Right atrium auricular region (tissue), 2 donors: Measurements from ENCODE around the gene CROCC2. TPM values are rescaled to one million over a fixed set of nuclear protein-coding genes. Genes with fewer than 3 reads are reported as not detected.
A peak's percentile ranks its signal among the peaks of the same experiment; 100 is the strongest.

Experiments
- DNase-seq: peaks from one replicate; pipeline ENCODE4 v3.0.0-alpha.2; 2019; ENCODE audit warnings: low spot score
- H3K27ac ChIP-seq, 2 donors: fragments of 200-600 bp; sonication (generic); 1 replicate in 1 of 2; 2 replicates in 1 of 2; pipeline ENCODE4 v1.5.1; 2016 to 2019
- H3K27me3 ChIP-seq, 2 donors: fragments of 200-600 bp; sonication (generic); one replicate each; pipeline versions ENCODE4 v1.5.1 to v1.6.0; 2017 to 2019
- H3K36me3 ChIP-seq: fragments of 200-600 bp; sonication (generic); one replicate; pipeline ENCODE4 v1.5.1; 2016
- H3K4me1 ChIP-seq, 2 donors: fragments of 200-600 bp; sonication (generic); one replicate each; pipeline versions ENCODE4 v1.5.1 to v1.6.0; 2017 to 2019
- H3K4me3 ChIP-seq, 2 donors: fragments of 200-600 bp; sonication (generic); 1 replicate in 1 of 2; 2 replicates in 1 of 2; pipeline ENCODE4 v1.5.1; 2017 to 2019; ENCODE audit warnings: mild to moderate bottlenecking in 1 of 2, moderate library complexity in 1 of 2
- H3K9me3 ChIP-seq, 2 donors: fragments of 200-600 bp; sonication (generic); one replicate each; pipeline ENCODE4 v1.5.1; 2019
- total RNA-seq, 2 donors: library from RNA; depleted of rRNA; stranded (reverse); fragments of >200 nt; gene quantifications; one replicate each; pipeline ENCODE4 v1.1.0, GENCODE V29; 2016
- TF ChIP-seq, protein P1 (sequence below), 2 donors: fragments of 200-600 bp; sonication (generic); IDR thresholded peaks; one replicate each; pipeline ENCODE4 v1.5.1; 2019; ENCODE audit warnings: antibody characterized with exemption in 2 of 2

CROCC2 gene
- total RNA-seq, 2 donors from 2014 or later: not detected

DNA sequence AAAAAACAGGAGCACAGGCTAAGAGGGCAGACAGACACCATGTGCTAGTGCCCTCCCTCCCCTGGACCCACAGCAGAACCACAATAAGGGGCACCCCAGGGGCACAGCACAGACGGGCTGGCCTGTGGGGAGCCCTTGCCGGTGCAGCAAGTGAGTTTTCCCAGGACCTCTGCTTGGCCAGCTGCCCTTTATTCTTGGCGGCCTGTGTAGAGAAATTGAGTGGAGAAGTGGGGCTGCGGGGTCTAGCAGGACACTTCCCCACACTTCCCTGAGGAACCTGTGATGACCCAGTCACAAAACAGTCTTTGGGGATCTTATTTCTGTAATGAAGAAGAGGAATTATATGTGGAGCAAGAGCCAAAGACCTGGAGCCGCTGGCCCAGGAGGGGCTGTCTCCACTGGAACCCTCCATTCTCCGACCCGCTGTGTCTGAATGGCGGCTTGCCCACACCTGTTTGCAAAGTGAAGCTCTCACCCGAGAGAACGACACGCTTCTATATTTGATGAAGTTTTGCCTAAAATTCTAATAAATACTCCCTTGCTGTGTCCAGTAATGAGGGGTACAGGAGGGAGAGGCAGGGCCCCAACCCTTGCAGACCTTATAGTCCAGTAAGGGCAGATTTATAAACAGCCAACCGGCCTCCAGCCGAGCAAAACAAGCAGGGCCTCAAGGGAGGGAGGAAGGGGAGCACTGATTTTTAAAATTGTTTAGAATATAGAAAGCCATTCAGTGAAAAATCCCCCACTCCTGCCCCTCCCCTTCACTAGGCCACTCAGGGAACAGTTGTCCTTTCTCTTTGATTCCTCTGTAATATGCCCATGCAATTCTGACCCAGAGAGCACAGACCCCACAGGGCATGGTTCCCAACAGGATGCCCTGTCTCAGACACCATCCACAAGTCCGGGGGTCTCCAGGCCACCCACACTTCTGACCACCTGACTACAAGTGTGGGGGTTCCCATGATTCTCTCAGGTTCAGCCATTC, 47.6 kb downstream of the CROCC2 start:
- Histone ChIP-seq H3K36me3 (no peaks in the 10 kb centered on the region), H3K4me1 (peaks cover 0 to 12% of the 10 kb centered on the region in 2 donors), H3K27ac (no peak overlapping the region), H3K9me3 (no peaks in the 10 kb centered on the region), H3K27me3 (no peaks in the 10 kb centered on the region), H3K4me3 (no peak overlapping the region)
- TF ChIP-seq, protein P1, sequence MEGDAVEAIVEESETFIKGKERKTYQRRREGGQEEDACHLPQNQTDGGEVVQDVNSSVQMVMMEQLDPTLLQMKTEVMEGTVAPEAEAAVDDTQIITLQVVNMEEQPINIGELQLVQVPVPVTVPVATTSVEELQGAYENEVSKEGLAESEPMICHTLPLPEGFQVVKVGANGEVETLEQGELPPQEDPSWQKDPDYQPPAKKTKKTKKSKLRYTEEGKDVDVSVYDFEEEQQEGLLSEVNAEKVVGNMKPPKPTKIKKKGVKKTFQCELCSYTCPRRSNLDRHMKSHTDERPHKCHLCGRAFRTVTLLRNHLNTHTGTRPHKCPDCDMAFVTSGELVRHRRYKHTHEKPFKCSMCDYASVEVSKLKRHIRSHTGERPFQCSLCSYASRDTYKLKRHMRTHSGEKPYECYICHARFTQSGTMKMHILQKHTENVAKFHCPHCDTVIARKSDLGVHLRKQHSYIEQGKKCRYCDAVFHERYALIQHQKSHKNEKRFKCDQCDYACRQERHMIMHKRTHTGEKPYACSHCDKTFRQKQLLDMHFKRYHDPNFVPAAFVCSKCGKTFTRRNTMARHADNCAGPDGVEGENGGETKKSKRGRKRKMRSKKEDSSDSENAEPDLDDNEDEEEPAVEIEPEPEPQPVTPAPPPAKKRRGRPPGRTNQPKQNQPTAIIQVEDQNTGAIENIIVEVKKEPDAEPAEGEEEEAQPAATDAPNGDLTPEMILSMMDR (IDR thresholded peaks at IDR 0.05): no peak
- peak; percentile 30 for DNase-seq

DNA sequence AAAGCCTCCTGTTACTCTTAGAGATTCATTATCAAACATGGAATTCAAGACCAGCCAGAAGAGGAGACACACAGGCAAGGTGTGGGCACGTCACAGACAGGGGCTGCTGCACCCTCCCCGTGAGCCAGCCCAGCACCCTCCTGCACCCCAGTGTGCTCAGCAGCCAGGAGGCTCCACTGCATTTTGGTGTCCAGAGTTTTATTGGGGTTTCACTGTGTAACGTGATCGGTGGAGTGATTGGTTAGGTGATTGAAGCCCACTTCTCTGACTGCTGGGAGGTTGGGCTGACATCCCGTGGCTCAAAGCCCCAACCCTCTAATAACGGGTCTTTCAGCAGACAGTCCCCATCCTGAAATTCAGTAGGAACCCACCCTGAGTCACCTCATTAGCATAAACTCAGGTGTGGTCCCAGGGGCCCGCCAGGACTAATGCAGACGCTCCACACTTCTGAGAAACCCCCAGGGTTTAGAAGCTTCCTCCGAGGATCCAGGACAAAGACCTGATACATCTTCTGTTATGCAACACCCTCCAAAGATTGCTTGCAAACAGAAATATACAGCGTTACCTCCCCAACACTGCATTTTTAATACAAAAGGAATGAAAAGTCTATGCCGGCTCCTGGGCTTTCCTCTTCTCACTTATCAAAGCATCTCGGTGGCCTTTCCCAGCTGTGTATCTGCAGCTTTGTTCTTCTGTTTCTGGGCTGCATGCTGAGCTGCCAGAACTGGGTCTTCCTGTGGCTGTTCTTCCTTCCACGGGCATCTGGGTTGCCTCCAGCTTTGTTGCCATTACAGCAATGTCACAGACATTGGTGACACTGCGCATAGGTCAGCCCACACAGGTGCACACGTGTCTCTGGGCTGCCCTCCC, 48.5 kb downstream of the CROCC2 start:
- DNase-seq: peak; percentile 46
- no peaks in the 10 kb centered on the region for H3K27me3 ChIP-seq
- no peak overlapping the region for H3K27ac ChIP-seq
- no peaks in the 10 kb centered on the region for H3K36me3 ChIP-seq
- peaks cover 0 to 12% of the 10 kb centered on the region in 2 donors for H3K4me1 ChIP-seq
- TF ChIP-seq, protein P1 (IDR thresholded peaks at IDR 0.05): no peak
- H3K9me3 ChIP-seq: no peaks in the 10 kb centered on the region
- no peak overlapping the region for H3K4me3 ChIP-seq

DNA sequence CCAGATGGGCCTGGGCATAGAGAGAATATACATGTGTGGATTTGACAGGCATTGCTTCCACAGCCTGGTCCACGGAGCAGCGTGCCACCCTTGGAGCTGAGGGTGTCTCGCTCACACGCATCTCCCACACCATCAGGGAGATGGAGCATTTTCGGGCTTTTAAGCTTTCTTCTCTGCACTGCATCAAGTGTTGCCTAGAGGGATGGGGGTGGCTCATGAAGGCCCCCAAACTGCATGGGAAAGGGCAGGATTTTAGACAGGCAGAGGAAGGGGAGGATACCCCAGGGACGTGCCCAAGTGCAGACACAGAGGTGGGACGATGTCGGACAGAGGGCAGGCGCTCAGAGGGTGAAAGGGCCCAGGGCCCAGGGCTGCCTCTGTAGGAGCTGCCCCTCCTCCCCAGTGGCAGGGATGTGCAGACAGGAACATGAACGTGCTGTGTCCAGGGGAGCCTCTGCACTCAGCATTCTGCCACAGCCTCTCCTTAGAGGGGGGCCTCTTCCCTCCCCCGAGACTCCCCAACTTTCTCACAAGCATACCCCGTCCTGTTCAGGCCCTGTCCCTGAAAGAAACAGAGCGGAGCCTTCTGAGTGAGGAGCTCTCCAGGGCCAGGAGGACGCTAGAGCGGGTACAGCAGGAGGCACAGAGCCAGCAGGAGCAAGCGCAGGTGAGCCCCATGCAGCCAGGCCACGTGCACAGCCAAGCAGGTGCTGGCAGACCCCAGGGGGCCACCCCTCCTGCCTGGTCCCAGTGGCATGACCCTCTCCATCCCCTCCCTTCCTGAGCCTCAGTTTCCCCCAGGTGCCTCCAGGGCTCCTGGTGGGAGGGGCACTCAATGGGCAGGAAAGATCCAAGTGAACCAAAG, 49.4 kb downstream of the CROCC2 start:
- peaks cover 0 to 15% of the 10 kb centered on the region in 2 donors for H3K4me1 ChIP-seq
- no peaks in the 10 kb centered on the region for H3K27me3 ChIP-seq
- H3K4me3 ChIP-seq: no peak overlapping the region
- H3K9me3 ChIP-seq: no peaks in the 10 kb centered on the region
- peak; percentile 43 for DNase-seq
- TF ChIP-seq, protein P1 (IDR thresholded peaks at IDR 0.05): no peak
- no peak overlapping the region for H3K27ac ChIP-seq
- H3K36me3 ChIP-seq: no peaks in the 10 kb centered on the region

DNA sequence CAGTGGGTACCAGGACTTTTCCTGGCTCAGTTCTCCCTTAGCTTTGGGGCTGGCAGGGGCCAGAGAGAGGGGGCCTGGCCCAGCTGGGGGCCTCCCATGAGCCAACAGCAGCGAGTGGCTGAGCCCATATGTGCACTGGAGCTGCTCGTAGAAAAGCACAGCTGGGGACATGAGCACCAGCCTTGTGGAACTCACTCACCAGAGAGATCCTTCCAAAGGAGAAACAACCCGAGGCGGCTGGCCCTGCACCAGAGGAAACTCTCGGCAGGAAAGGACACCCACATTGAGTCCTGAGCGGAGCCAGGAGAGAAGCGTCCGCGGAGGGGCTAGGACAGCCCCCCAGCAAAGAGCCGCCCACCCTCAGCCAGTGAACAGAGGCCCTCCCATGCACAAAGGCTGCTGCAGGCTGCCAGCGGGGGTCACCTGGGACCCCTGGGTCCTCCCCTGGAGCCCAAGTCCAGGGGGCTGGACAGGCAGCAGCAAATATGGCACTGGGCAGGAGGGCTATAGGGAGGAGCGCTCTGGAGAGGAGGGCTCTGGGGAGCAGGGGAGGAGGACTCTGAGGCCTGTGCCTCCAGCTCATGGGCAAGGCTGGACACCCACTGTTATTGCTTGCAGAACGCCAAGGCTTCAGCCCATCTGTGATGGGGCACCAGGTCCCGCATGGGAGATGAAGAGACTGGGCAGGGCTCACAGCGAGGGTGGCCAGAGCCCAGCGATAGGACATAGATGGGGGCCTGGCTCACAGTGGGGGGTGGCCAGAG, 50.2 kb downstream of the CROCC2 start:
- Histone ChIP-seq H3K27me3 (no peaks in the 10 kb centered on the region), H3K4me3 (no peak overlapping the region), H3K36me3 (no peaks in the 10 kb centered on the region), H3K4me1 (peaks cover 0 to 23% of the 10 kb centered on the region in 2 donors), H3K9me3 (no peaks in the 10 kb centered on the region), H3K27ac (no peak overlapping the region)
- DNase-seq: peak; percentile 56
- TF ChIP-seq, protein P1 (IDR thresholded peaks at IDR 0.05): no peak
